Glomerular endothelial cell (primary cell): Measurements from ENCODE around the gene CCDC107. TPM values are rescaled to one million over a fixed set of nuclear protein-coding genes. Genes with fewer than 3 reads are reported as not detected.
A peak's percentile ranks its signal among the peaks of the same experiment; 100 is the strongest.
"Not testable (repeated sequence)": the region's sequence is repeated elsewhere in the genome, so short reads cannot be mapped to it uniquely, and the experiment has no call there.

Experiments used
- DNase-seq: peaks from one replicate; pipeline ENCODE4 v3.0.0-alpha.2; 2011; ENCODE audit warnings: low read depth, low spot score; ENCODE audit errors: extremely low read depth
- total RNA-seq: library from RNA; depleted of rRNA; stranded (reverse); fragments of >200 nt; gene quantifications from 2 replicates; pipeline ENCODE4 v1.2.3, GENCODE V29; 2015

CCDC107 gene, protein sequence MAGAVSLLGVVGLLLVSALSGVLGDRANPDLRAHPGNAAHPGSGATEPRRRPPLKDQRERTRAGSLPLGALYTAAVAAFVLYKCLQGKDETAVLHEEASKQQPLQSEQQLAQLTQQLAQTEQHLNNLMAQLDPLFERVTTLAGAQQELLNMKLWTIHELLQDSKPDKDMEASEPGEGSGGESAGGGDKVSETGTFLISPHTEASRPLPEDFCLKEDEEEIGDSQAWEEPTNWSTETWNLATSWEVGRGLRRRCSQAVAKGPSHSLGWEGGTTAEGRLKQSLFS
- 18.5 and 18.6 TPM in 2 replicates for total RNA-seq

DNA sequence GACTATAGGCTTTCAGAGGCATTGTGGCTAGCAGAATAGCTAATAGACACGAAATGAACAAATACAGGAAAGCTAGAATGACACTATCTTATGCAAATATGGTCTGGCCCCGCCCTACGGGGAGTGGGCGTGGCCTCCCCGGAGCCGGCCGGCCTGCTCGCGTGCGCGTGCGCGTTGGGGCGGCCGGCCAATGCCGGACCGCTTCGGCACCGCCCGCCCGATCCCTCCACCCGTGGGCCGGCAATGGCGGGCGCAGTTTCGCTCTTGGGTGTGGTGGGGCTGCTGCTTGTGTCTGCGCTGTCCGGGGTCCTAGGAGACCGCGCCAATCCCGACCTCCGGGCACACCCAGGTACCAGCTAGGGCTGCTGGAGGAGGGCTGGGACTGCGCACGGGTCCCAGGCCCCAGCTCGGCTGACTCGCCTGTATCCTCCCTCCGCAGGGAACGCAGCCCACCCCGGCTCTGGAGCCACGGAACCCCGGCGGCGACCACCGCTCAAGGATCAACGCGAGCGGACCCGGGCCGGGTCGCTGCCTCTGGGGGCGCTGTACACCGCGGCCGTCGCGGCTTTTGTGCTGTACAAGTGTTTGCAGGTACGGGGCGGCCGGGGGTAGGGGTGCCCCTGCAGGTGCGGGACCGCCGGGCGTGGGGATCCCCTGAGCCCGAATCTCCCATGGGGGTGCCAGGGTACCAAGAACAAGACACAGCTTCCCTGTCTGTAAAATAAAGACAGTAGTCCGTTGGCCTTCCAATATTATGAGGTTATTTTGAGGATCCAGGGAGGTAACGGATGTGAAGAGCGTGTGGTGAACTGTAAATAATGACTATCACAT lies at the start of gene CCDC107:
CCDC107 (plus strand) TSS at position 156 of the 831 bp plus-strand sequence; CDS start at position 244, 88 bp downstream.
- peak; percentile 60 for DNase-seq

DNA sequence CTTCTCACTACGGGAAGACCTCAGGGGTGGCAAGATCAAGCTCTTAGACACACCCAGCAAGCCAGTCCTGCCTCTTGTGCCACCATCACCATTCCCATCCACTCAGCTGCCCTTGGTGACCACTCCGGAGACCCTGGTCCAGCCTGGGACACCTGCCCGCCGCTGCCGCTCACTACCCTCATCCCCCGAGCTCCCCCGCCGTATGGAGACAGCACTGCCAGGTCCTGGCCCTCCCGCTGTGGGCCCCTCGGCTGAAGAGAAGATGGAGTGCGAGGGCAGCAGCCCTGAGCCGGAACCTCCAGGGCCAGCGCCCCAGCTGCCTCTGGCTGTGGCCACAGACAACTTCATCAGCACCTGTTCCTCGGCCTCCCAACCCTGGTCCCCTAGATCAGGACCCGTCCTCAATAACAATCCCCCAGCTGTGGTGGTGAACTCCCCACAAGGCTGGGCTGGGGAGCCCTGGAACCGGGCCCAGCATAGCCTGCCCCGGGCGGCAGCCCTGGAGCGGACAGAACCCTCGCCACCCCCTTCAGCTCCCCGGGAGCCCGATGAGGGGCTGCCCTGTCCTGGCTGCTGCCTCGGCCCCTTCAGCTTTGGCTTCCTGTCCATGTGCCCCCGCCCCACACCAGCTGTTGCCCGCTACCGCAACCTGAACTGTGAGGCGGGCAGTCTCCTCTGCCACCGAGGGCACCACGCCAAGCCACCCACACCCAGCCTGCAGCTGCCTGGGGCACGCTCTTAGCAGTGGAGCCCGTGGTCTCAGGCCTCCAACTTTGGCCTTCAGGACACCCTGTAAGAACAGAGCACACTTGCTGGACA lies 48.9 kb upstream of the CCDC107 start:
- no peak for DNase-seq

DNA sequence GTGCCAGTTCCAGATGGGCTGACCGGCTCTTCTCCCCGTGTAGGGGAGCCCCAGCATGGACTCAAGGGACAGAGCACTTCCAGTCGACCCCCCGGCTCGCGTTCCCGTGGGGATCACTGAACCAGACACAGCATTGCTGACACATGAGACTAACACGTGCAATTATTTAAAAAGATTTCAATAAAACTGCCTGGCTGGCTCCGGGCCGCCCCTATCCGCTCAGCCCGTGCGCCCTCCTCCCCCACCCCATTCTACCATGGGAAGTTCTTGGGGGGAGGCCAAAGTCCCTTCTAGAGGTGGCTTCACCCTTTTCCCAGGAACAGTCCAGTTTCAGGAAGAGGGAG lies 48.3 kb upstream of the CCDC107 start:
- no peak for DNase-seq

- DNase-seq = no peak
These were observed 46.8 kb upstream of the CCDC107 start for GRCh38 chr9:35611230-35611797.

DNA sequence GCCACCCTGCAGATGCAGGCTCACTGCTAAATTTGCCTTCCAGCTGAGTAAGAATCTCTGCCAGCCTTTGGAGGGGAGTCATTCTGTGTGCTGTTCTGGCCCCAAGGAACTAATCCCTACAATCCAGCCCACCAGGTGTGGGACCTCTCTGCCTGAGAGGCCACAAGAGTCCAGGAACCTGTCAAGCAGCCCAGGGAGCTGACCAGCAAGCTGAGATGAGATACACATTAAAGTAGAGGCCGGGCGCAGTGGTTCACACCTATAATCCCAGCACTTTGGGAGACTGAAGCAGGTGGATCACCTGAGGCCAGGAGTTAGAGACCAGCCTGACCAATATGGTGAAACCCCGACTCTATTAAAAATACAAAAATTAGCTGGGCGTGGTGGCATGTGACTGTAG lies 46.0 kb upstream of the CCDC107 start:
- DNase-seq = not testable (repeated sequence)

DNA sequence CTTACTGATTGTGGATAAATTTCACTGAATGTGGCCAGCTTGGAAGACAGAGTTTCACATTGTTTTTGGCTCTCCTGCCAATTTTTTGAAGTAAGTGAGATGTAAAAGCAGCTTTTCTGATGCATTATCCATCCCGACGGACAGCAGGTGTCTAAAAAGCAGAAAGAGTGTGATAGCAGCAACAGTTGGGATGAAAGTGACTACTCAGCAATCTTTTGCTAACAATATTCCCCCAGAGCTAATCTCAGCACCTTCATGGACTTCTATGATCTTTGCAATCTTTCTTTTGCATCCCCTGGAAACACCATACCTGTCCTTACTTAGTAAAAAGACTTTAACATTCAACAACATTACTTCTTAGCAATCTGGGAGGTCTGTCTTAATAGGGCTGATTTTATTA lies 45.2 kb upstream of the CCDC107 start:
- no peak for DNase-seq

GRCh38 chr9:35615981-35616680 lies 42.0 kb upstream of the CCDC107 start:
- DNase-seq = no peak

- no peak for DNase-seq
These were observed 41.2 kb upstream of the CCDC107 start for GRCh38 chr9:35616681-35617459.

DNA sequence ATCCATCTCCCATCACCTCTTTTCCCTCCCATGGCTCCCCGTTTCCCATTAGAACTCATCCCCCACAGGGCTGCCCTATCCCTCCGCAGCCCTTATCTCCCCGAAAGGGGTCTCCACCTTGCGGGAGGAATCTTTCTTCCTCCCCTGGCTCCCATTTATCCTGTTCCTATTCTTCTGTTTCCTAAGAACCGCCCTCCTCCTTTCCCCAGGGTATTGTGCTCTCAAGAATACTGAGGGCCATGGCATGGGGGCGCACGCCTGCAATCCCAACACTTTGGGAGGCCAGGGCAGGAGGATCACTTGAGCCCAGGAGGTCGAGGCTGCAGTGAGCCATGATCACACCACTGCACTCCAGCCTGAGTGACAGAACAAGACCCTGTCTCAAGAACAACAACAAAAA lies 40.5 kb upstream of the CCDC107 start:
- DNase-seq = no peak

GRCh38 chr9:35618325-35618727 lies 39.8 kb upstream of the CCDC107 start, which contains the start of gene CD72:
Gene CD72 (minus strand): TSS chr9:35618413. CDS start chr9:35618303, 110 bp downstream.
- no peak for DNase-seq

DNA sequence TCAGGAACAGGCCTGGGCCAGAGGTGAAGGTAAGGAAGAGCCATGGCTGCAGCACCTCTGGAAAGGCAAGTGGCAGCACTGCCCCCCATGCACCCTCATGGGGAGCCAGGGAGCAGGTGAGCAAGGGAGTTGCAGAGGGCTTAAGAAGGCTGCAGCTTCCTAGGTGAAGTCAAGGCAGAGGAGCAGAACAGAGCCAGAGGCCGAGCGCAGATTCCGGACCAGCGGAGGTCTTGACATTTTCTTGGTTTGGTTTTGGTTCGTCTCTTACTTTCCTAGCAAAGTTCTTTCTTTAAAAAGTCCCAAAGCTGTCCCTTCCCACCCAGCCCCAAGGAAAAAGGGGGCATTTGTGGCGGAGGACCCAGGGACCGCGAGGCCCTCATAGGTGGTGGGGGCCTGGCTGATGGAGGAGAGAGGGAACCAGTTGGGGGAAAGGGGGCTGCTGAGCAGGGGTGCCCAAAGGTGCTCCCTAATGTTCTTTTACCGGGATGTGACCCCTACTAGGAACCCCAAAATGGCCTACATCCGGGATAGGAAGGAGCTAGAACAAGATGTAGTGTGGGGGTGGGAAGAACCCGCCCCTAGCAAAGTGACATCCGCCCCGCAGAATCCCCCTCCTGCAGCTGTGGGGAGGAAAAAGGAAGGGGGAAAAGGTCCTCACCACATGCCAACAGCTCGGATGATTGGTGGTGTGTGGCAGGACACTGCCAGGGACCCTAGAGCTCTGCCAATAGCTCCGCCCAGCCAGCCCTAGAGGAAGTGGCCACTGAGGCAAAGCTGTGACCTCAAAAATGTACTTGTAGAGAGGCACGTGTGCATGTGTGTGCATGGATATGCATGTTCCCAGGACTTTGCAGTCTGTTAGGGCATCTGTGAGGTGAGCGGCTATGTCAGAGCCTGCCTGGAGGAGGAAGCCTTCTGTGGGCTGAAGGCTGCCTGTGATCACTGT lies 39.0 kb upstream of the CCDC107 start:
- DNase-seq = no peak

GRCh38 chr9:35619800-35620158 lies 38.3 kb upstream of the CCDC107 start:
- no peak for DNase-seq

DNA sequence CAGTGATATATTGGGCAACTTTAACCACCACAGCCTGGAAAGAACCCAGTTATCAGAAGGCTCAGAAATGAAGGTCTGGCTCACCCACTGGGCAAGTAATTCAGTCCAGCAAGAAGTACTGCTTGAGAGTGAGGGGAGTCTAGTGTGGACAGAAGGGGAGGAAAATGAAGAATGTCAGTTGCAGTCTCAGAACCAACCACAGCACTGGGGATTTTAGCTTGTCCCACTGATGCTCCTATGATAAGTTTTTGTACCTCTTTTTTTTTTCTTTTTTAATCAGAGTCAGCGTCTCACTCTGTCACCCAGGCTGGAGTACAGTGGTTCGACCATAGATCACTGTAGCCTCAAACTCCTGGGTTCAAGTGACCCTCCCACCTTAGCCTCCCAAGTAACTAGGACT lies 30.5 kb upstream of the CCDC107 start:
- DNase-seq = no peak

- no peak for DNase-seq
These were observed 29.6 kb upstream of the CCDC107 start for GRCh38 chr9:35628389-35628991.

- no peak for DNase-seq
These were observed 28.5 kb upstream of the CCDC107 start for GRCh38 chr9:35629597-35629996.

GRCh38 chr9:35635730-35636129 lies 22.4 kb upstream of the CCDC107 start:
- DNase-seq = no peak

- no peak for DNase-seq
These were observed 21.8 kb upstream of the CCDC107 start for GRCh38 chr9:35636135-35636876.
